ENCODE data around the gene MMP23B. TPM values are rescaled to one million over a fixed set of nuclear protein-coding genes. Genes with fewer than 3 reads are reported as not detected.

MMP23B gene
- total and polyA plus RNA-seq, 2 of the 8 experiments (the other 6 are each of a cell fraction or from before 2014, with no cell fraction given) = 9.2 to 14.6 TPM

GRCh38 chr1:1628754-1629429, 3.1 kb upstream of the MMP23B start (continued):
- TF ChIP-seq FOSL1 (IDR thresholded peaks at IDR 0.05; ENCODE audit: insufficient read depth, low read depth, low read length) (no peak), POU5F1 (IDR thresholded peaks at IDR 0.05; ENCODE audit: low read depth, low read length) (no peak), SIX5 (IDR thresholded peaks at IDR 0.05; ENCODE audit: low read depth, low read length) (no peak), KDM1A (IDR thresholded peaks at IDR 0.05; ENCODE audit: borderline replicate concordance, low read length) (no peak), ATF2 (IDR thresholded peaks at IDR 0.05; ENCODE audit: low read length) (no peak), ZNF274 (IDR thresholded peaks at IDR 0.05; ENCODE audit: borderline replicate concordance, extremely low read depth, low read length) (no peak), NANOG (IDR thresholded peaks at IDR 0.05; ENCODE audit: insufficient read depth, low read depth, low read length, poor library complexity, severe bottlenecking) (no peak), MAFK (IDR thresholded peaks at IDR 0.05; ENCODE audit: low read depth, low read length) (no peak), POLR2AphosphoS5 (IDR thresholded peaks at IDR 0.05; ENCODE audit: low read depth, low read length) (no peak), SUZ12 (IDR thresholded peaks at IDR 0.05; ENCODE audit: low read length) (no peak)
- TF ChIP-seq, protein P1, sequence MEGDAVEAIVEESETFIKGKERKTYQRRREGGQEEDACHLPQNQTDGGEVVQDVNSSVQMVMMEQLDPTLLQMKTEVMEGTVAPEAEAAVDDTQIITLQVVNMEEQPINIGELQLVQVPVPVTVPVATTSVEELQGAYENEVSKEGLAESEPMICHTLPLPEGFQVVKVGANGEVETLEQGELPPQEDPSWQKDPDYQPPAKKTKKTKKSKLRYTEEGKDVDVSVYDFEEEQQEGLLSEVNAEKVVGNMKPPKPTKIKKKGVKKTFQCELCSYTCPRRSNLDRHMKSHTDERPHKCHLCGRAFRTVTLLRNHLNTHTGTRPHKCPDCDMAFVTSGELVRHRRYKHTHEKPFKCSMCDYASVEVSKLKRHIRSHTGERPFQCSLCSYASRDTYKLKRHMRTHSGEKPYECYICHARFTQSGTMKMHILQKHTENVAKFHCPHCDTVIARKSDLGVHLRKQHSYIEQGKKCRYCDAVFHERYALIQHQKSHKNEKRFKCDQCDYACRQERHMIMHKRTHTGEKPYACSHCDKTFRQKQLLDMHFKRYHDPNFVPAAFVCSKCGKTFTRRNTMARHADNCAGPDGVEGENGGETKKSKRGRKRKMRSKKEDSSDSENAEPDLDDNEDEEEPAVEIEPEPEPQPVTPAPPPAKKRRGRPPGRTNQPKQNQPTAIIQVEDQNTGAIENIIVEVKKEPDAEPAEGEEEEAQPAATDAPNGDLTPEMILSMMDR (IDR thresholded peaks at IDR 0.05; ENCODE audit: control extremely low read depth in 1 of 3, insufficient read depth in 1 of 3, low read depth in 1 of 3, low read length in 3 of 3) = no peak
